Upper lobe of right lung (tissue), 1 donor: ENCODE data around the gene TTI1. TPM values are rescaled to one million over a fixed set of nuclear protein-coding genes. Genes with fewer than 3 reads are reported as not detected.

Experiments
- ATAC-seq: fragments of 200-7000 bp; cut with Tn5 transposase; one replicate; pipeline ENCODE4 v1.9.1; 2020; ENCODE audit warnings: mild to moderate bottlenecking, moderate library complexity
- DNase-seq: peaks from one replicate; pipeline ENCODE4 v3.0.0-alpha.2; 2020
- H3K27ac ChIP-seq: fragments of 200-600 bp; one replicate; pipeline ENCODE4 v1.8.0; 2022
- H3K27me3 ChIP-seq: fragments of 200-600 bp; one replicate; pipeline ENCODE4 v1.8.0; 2022; ENCODE audit warnings: mild to moderate bottlenecking
- H3K36me3 ChIP-seq: fragments of 200-600 bp; one replicate; pipeline ENCODE4 v1.8.0; 2022
- H3K4me1 ChIP-seq: fragments of 200-600 bp; one replicate; pipeline ENCODE4 v1.8.0; 2022
- H3K4me3 ChIP-seq: fragments of 200-600 bp; one replicate; pipeline ENCODE4 v1.8.0; 2022; ENCODE audit warnings: mild to moderate bottlenecking
- H3K9me3 ChIP-seq: fragments of 200-600 bp; one replicate; pipeline ENCODE4 v1.8.0; 2022
- intact Hi-C: fragments of 100-400 bp; cut with DNase I; formaldehyde crosslinking; loops from one replicate; pipeline ENCODE4 v1.11.0; 2022
- total RNA-seq: library from RNA; stranded (reverse); fragmentation: NEBNext Ultra II Directional; extraction: Animal tissue kit (Norgen Biotek cat#: 25700); gene quantifications from one replicate; pipeline ENCODE4 v1.2.1, GENCODE V29; 2021
- TF ChIP-seq, protein P1 (sequence below): fragments of 200-600 bp; IDR thresholded peaks from one replicate; pipeline ENCODE4 v1.8.0; 2022; ENCODE audit warnings: antibody characterized with exemption
- donor health status: DM: no; HTN: yes; CAD: no; lungs with severe emphysema.

Gene TTI1
- total RNA-seq, 1 donor from 2014 or later, result 16.3 TPM

DNA sequence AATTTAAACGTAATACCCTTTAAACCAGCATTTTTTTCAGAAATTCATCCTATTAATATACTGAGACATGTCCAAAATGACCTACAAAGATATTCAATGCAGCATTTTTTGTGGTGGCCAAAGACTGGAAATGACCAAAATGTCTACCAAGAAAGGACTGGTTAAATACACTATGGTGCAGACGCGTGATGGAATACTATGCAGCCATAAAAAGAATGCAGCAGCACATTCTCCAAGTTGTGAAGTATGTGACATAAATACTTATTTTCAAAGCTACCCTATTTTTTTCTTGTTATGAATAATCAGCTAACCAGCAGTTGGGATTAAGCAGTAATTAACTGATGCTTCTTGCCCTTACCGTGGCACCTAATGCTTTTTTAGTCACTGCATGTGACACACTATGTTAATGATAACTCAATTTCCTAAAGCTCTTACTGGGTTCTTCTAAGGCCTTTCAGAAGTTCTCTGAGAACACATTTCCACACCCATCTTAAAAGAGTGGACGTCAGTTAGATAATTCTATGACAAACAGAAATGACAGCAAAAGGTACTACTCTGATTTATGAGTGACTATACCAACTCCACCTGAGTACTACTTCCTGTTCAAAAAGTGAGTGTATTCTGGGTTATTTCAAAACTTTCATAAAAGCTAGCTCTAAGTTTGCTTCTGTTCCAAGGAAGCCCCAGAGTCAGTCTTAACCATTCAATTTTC, 24.9 kb downstream of the TTI1 start:
- ATAC-seq, result no peak
- TF ChIP-seq, protein P1, sequence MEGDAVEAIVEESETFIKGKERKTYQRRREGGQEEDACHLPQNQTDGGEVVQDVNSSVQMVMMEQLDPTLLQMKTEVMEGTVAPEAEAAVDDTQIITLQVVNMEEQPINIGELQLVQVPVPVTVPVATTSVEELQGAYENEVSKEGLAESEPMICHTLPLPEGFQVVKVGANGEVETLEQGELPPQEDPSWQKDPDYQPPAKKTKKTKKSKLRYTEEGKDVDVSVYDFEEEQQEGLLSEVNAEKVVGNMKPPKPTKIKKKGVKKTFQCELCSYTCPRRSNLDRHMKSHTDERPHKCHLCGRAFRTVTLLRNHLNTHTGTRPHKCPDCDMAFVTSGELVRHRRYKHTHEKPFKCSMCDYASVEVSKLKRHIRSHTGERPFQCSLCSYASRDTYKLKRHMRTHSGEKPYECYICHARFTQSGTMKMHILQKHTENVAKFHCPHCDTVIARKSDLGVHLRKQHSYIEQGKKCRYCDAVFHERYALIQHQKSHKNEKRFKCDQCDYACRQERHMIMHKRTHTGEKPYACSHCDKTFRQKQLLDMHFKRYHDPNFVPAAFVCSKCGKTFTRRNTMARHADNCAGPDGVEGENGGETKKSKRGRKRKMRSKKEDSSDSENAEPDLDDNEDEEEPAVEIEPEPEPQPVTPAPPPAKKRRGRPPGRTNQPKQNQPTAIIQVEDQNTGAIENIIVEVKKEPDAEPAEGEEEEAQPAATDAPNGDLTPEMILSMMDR, result no peak

DNA sequence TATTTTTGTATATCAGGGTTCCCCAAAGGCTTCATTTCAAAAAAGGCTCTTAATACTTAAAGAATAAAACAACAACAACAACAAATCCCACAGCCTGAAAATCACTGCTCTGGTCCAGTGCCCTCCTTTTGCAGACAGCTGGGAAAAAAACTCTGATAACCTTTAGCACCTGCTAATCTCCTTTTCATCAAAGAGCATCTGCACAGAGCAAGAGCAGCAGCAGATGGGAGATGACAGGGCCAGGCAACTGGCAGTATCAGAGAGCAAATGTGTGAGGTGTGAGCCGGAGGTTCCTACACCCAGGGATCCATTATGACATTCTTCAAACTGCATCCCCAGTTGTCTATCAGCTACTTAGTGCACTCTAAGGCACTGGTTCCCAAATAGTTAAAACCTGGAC, 25.7 kb downstream of the TTI1 start:
- Histone ChIP-seq H3K4me1 (no peaks in the 10 kb centered on the region), H3K27ac (no peak overlapping the region), H3K4me3 (no peak overlapping the region), H3K9me3 (no peaks in the 10 kb centered on the region), H3K27me3 (no peaks in the 10 kb centered on the region), H3K36me3 (peaks cover 60% of the 10 kb centered on the region)
- TF ChIP-seq, protein P1, result no peak
- intact Hi-C loops, result no loop called here
- ATAC-seq (no peak), DNase-seq (no peak)

More for the DNA sequence above, 24.9 kb downstream of the TTI1 start:
- intact Hi-C loops, result no loop called here
- DNase-seq, result no peak
- Histone ChIP-seq H3K36me3 (peaks cover 60% of the 10 kb centered on the region), H3K4me1 (no peaks in the 10 kb centered on the region), H3K27ac (no peak overlapping the region), H3K9me3 (no peaks in the 10 kb centered on the region), H3K27me3 (no peaks in the 10 kb centered on the region), H3K4me3 (no peak overlapping the region)

DNA sequence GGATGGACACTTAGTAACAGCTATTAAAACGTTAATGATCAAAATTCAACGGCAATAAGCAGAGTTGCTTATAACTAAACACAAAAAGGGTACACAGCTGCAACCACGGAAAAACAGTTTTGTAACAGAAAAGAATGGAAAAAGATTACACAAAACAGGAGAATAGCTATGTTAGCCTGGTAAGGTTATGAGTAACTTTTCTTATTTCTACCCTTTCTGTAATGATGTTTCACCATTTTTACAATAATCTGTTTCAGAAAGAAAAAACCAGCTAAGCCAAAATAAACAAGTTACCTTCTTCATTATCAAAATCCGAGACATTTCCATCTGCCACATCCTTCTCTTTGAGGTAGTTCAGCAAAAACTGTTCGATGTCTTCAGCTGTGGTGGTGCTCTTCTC, 27.4 kb downstream of the TTI1 start:
- DNase-seq (no peak), ATAC-seq (no peak)
- H3K4me1 ChIP-seq, result no peaks in the 10 kb centered on the region
- H3K27ac ChIP-seq, result no peak overlapping the region
- H3K4me3 ChIP-seq, result no peak overlapping the region
- TF ChIP-seq, protein P1, result no peak
- no peaks in the 10 kb centered on the region for H3K9me3 ChIP-seq
- no peaks in the 10 kb centered on the region for H3K27me3 ChIP-seq
- H3K36me3 ChIP-seq, result peaks cover 60% of the 10 kb centered on the region
- intact Hi-C loops, result no loop called here

DNA sequence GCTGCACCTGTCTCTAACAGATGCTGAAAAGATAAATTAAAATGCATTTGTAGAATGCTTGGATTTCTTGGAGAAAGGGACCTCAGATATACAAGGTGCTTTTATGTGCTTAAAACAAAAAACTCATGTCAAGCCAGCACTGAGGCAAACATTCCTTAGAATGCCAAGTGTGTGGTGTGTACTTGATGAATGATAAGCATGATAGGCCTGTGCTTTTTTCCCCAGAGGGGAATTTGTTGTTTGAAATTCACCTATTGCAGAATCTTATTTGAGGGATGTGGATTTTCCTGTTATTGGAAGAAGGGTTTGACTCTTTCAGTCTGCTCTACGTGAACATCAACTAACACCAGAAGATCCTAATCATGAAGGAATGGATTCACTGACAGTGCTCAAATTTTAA, 28.8 kb downstream of the TTI1 start:
- peak; percentile 30 for ATAC-seq

DNA sequence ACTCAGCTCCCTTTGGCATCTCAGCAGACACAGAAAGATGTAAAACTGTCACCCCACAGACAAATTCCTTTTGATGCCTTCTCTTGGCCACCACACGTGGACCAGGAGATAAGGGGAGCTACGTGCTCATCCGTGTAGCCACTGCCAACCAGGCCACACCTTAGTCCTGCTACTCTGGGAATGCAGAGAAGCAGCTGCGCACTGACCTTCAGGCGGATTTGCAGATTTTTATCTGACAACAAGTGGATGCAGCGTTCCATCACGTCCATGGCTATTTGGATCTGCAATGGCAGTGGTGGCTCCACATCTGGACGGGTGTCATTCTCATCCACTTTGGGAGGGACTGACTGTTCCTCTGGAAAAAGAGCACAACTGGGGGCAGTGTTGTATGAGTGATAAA, 30.8 kb downstream of the TTI1 start:
- Histone ChIP-seq H3K27ac (no peak overlapping the region), H3K4me3 (no peak overlapping the region), H3K4me1 (no peaks in the 10 kb centered on the region), H3K27me3 (no peaks in the 10 kb centered on the region), H3K9me3 (no peaks in the 10 kb centered on the region), H3K36me3 (peaks cover 86% of the 10 kb centered on the region)
- no peak for ATAC-seq
- no peak for DNase-seq
- intact Hi-C loops, result no loop called here
- TF ChIP-seq, protein P1, result no peak

More for the DNA sequence above, 28.8 kb downstream of the TTI1 start:
- H3K27me3 ChIP-seq, result no peaks in the 10 kb centered on the region
- no peak overlapping the region for H3K4me3 ChIP-seq
- no peaks in the 10 kb centered on the region for H3K4me1 ChIP-seq
- intact Hi-C loops, result no loop called here
- peaks cover 71% of the 10 kb centered on the region for H3K36me3 ChIP-seq
- DNase-seq, result no peak
- TF ChIP-seq, protein P1, result no peak
- no peak overlapping the region for H3K27ac ChIP-seq
- H3K9me3 ChIP-seq, result no peaks in the 10 kb centered on the region
